Colon (tissue), 2 donors: ENCODE data around the gene C3orf49.

ENCODE experiments used
- FAIRE-seq: peaks from 2 replicates; lab custom pipeline; 2012; peaks lifted over from hg19 to GRCh38; lab: Jason Lieb, UNC
- donor health status: control.
- donor health status: control.

Gene C3orf49

GRCh38 chr3:63886858-63887257, 67.8 kb downstream of the C3orf49 start:
- no peak for FAIRE-seq

GRCh38 chr3:63891518-63891917, 72.4 kb downstream of the C3orf49 start:
- no peak for FAIRE-seq

GRCh38 chr3:63892773-63893352, 73.8 kb downstream of the C3orf49 start:
- no peak for FAIRE-seq

- no peak for FAIRE-seq
These were observed 76.5 kb downstream of the C3orf49 start for GRCh38 chr3:63895422-63896189.

GRCh38 chr3:63896332-63897030, 77.4 kb downstream of the C3orf49 start:
- no peak for FAIRE-seq
